ENCODE measurements around the gene SF3A2.

Gene SF3A2

DNA sequence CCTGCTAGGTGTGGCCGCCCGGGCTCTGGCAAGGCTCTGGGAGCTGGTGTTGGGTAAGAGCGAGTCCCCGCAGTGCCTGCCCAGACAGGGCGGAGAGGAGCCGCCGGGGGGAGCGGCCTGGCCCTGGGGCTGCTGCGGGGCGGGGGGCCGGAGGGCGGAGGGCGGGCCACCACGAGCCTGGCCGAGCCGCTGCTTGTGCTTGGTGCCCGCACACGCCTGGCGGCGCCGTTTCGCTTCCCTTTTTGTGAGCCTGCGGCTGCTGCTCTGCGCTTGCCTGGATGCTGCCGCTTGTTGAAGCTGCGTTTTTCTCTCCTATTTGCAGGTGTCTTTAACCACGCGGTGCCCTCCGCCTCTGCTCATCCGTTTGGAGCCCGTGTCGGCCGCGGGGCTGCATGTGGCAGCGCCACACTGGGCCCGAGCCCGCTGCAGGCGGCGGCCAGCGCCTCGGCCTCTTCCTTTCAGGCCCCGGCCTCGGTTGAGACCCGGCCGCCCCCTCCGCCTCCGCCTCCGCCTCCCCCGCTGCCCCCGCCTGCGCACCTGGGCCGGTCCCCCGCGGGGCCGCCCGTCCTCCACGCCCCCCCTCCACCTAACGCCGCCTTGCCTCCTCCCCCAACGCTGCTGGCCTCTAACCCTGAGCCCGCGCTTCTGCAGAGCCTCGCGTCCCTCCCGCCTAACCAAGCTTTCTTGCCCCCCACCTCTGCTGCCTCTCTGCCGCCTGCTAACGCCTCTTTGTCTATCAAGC is 9.0 kb upstream of the SF3A2 start:
- no peak for DNase-seq (ENCODE audit: low read depth, low spot score)
- Histone ChIP-seq H3K9ac (ENCODE audit: insufficient read length, low read depth) (no peak overlapping the region), H3K4me3 (ENCODE audit: insufficient read length, low read depth) (no peak overlapping the region), H3K27me3 (ENCODE audit: insufficient read depth, insufficient read length) (no peaks in the 10 kb centered on the region), H3K36me3 (ENCODE audit: insufficient read depth, insufficient read length, low read length) (peaks cover 94% of the 10 kb centered on the region), H3K4me1 (ENCODE audit: insufficient read depth, insufficient read length) (peaks cover 8% of the 10 kb centered on the region), H3K9me3 (ENCODE audit: insufficient read depth, low read length) (no peaks in the 10 kb centered on the region)
- TF ChIP-seq SUZ12 (IDR thresholded peaks at IDR 0.05; ENCODE audit: extremely low read depth, insufficient read depth, insufficient read length) (no peak), YY1 (IDR thresholded peaks at IDR 0.05; ENCODE audit: insufficient read depth, insufficient read length) (no peak), ZNF274 (IDR thresholded peaks at IDR 0.05; ENCODE audit: low read depth, low read length) (no peak)

GRCh38 chr19:2228157-2229030 is 8.2 kb upstream of the SF3A2 start:
- H3K9ac ChIP-seq (ENCODE audit: insufficient read length, low read depth), result no peak overlapping the region
- H3K27me3 ChIP-seq (ENCODE audit: insufficient read depth, insufficient read length), result no peaks in the 10 kb centered on the region
- DNase-seq (ENCODE audit: low read depth, low spot score), result no peak
- H3K9me3 ChIP-seq (ENCODE audit: insufficient read depth, low read length), result no peaks in the 10 kb centered on the region
- TF ChIP-seq SUZ12 (IDR thresholded peaks at IDR 0.05; ENCODE audit: extremely low read depth, insufficient read depth, insufficient read length) (no peak), ZNF274 (IDR thresholded peaks at IDR 0.05; ENCODE audit: low read depth, low read length) (no peak), YY1 (IDR thresholded peaks at IDR 0.05; ENCODE audit: insufficient read depth, insufficient read length) (no peak)
- H3K4me1 ChIP-seq (ENCODE audit: insufficient read depth, insufficient read length), result peaks cover 14% of the 10 kb centered on the region
- no peak overlapping the region for H3K4me3 ChIP-seq (ENCODE audit: insufficient read length, low read depth)
- H3K36me3 ChIP-seq (ENCODE audit: insufficient read depth, insufficient read length, low read length), result peaks cover 96% of the 10 kb centered on the region

GRCh38 chr19:2229103-2230032 is 7.3 kb upstream of the SF3A2 start:
- H3K4me1 ChIP-seq (ENCODE audit: insufficient read depth, insufficient read length), result peaks cover 23% of the 10 kb centered on the region
- H3K4me3 ChIP-seq (ENCODE audit: insufficient read length, low read depth), result no peak overlapping the region
- H3K9ac ChIP-seq (ENCODE audit: insufficient read length, low read depth), result no peak overlapping the region
- no peak for DNase-seq (ENCODE audit: low read depth, low spot score)
- TF ChIP-seq SUZ12 (IDR thresholded peaks at IDR 0.05; ENCODE audit: extremely low read depth, insufficient read depth, insufficient read length), result no peak
- no peak for TF ChIP-seq ZNF274 (IDR thresholded peaks at IDR 0.05; ENCODE audit: low read depth, low read length)
- TF ChIP-seq YY1 (IDR thresholded peaks at IDR 0.05; ENCODE audit: insufficient read depth, insufficient read length), result no peak
- no peaks in the 10 kb centered on the region for H3K27me3 ChIP-seq (ENCODE audit: insufficient read depth, insufficient read length)
- no peaks in the 10 kb centered on the region for H3K9me3 ChIP-seq (ENCODE audit: insufficient read depth, low read length)
- peaks cover 96% of the 10 kb centered on the region for H3K36me3 ChIP-seq (ENCODE audit: insufficient read depth, insufficient read length, low read length)

- Histone ChIP-seq H3K4me1 (ENCODE audit: insufficient read depth, insufficient read length) (peaks cover 23% of the 10 kb centered on the region), H3K36me3 (ENCODE audit: insufficient read depth, insufficient read length, low read length) (peaks cover 96% of the 10 kb centered on the region), H3K4me3 (ENCODE audit: insufficient read length, low read depth) (no peak overlapping the region), H3K9me3 (ENCODE audit: insufficient read depth, low read length) (no peaks in the 10 kb centered on the region), H3K27me3 (ENCODE audit: insufficient read depth, insufficient read length) (no peaks in the 10 kb centered on the region), H3K9ac (ENCODE audit: insufficient read length, low read depth) (no peak overlapping the region)
- DNase-seq (ENCODE audit: low read depth, low spot score), result no peak
- TF ChIP-seq ZNF274 (IDR thresholded peaks at IDR 0.05; ENCODE audit: low read depth, low read length), result no peak
- TF ChIP-seq SUZ12 (IDR thresholded peaks at IDR 0.05; ENCODE audit: extremely low read depth, insufficient read depth, insufficient read length), result no peak
- no peak for TF ChIP-seq YY1 (IDR thresholded peaks at IDR 0.05; ENCODE audit: insufficient read depth, insufficient read length)
These were observed 6.5 kb upstream of the SF3A2 start for GRCh38 chr19:2230033-2230531.

DNA sequence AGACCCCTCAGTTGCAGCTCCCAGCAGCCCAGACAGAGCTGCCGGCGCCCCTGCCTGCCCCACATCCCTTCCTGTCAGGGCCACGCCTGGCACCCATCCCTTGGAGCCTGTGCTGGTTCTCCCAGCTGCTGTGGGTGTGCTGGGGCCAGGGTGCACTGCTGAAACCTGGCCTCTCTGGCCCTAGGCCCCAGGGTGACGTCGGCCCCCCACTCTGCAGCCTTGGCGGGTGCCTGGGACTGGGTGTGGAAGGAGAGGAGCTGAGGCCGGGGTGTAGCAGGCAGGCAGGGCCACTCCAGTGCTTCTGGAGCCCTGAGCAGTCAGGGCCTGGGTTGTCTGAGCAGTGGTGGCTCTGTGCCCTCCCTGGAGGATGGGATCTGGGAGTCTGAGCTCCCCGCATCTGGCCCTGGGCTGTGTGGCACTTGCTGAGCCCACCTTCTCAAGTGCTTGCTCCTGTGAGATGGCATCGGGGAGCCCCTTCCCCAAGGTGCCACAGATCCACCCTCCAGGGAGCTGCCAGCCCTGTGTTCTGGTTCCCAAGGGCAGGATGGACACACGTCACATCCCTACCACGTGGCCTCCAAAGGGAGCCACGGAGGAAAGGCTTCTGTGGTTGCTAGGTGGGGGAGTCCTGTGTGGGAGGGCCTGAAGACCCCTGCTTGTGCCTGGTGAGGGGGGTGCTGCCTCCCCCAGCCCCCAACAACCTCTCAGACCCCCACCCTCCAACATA is 5.7 kb upstream of the SF3A2 start:
- Histone ChIP-seq H3K9me3 (ENCODE audit: insufficient read depth, low read length) (no peaks in the 10 kb centered on the region), H3K27me3 (ENCODE audit: insufficient read depth, insufficient read length) (no peaks in the 10 kb centered on the region), H3K36me3 (ENCODE audit: insufficient read depth, insufficient read length, low read length) (peaks cover 92% of the 10 kb centered on the region), H3K4me3 (ENCODE audit: insufficient read length, low read depth) (no peak overlapping the region), H3K9ac (ENCODE audit: insufficient read length, low read depth) (peak overlapping the region; percentile 21), H3K4me1 (ENCODE audit: insufficient read depth, insufficient read length) (peaks cover 23% of the 10 kb centered on the region)
- no peak for DNase-seq (ENCODE audit: low read depth, low spot score)
- TF ChIP-seq SUZ12 (IDR thresholded peaks at IDR 0.05; ENCODE audit: extremely low read depth, insufficient read depth, insufficient read length) (no peak), YY1 (IDR thresholded peaks at IDR 0.05; ENCODE audit: insufficient read depth, insufficient read length) (no peak), ZNF274 (IDR thresholded peaks at IDR 0.05; ENCODE audit: low read depth, low read length) (no peak)

GRCh38 chr19:2231621-2232221 is 4.9 kb upstream of the SF3A2 start:
- no peak overlapping the region for H3K4me3 ChIP-seq (ENCODE audit: insufficient read length, low read depth)
- peaks cover 23% of the 10 kb centered on the region for H3K4me1 ChIP-seq (ENCODE audit: insufficient read depth, insufficient read length)
- no peaks in the 10 kb centered on the region for H3K9me3 ChIP-seq (ENCODE audit: insufficient read depth, low read length)
- H3K9ac ChIP-seq (ENCODE audit: insufficient read length, low read depth), result no peak overlapping the region
- DNase-seq (ENCODE audit: low read depth, low spot score), result no peak
- no peak for TF ChIP-seq SUZ12 (IDR thresholded peaks at IDR 0.05; ENCODE audit: extremely low read depth, insufficient read depth, insufficient read length)
- TF ChIP-seq ZNF274 (IDR thresholded peaks at IDR 0.05; ENCODE audit: low read depth, low read length), result no peak
- TF ChIP-seq YY1 (IDR thresholded peaks at IDR 0.05; ENCODE audit: insufficient read depth, insufficient read length), result no peak
- H3K27me3 ChIP-seq (ENCODE audit: insufficient read depth, insufficient read length), result no peaks in the 10 kb centered on the region
- peaks cover 84% of the 10 kb centered on the region for H3K36me3 ChIP-seq (ENCODE audit: insufficient read depth, insufficient read length, low read length)
